ENCODE results near the gene MANSC4. TPM values are rescaled to one million over a fixed set of nuclear protein-coding genes. Genes with fewer than 3 reads are reported as not detected.

Gene MANSC4
- total and polyA plus RNA-seq, 9 of the 15 experiments (the other 6 are each of a cell fraction or from before 2014, with no cell fraction given): not detected

DNA sequence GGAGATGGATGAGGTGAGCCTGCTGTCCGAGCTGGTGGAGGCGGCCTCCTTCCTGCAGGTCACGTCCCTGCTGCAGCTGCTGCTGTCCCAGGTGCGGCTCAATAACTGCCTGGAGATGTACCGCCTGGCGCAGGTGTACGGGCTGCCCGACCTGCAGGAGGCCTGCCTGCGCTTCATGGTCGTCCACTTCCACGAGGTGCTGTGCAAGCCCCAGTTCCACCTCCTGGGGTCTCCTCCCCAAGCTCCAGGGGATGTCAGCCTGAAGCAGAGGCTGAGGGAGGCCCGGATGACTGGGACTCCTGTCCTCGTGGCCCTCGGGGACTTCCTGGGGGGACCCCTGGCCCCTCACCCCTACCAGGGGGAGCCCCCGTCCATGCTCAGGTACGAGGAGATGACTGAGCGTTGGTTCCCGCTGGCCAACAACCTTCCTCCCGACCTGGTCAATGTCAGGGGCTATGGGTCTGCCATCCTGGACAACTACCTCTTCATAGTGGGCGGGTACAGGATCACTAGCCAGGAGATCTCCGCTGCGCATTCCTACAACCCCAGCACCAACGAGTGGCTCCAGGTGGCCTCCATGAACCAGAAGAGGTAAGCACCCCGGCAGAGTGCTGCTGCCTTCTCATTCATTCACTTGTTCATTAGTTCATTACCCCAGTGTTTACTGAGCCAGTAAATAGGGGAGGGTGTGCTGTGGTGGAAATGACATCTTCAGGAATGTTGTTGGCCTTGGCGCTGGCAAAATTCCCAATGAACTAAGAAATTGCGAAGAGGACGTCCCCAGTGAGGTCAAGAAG is 774 bp upstream of the MANSC4 start (continued):
- TF ChIP-seq, protein P1, sequence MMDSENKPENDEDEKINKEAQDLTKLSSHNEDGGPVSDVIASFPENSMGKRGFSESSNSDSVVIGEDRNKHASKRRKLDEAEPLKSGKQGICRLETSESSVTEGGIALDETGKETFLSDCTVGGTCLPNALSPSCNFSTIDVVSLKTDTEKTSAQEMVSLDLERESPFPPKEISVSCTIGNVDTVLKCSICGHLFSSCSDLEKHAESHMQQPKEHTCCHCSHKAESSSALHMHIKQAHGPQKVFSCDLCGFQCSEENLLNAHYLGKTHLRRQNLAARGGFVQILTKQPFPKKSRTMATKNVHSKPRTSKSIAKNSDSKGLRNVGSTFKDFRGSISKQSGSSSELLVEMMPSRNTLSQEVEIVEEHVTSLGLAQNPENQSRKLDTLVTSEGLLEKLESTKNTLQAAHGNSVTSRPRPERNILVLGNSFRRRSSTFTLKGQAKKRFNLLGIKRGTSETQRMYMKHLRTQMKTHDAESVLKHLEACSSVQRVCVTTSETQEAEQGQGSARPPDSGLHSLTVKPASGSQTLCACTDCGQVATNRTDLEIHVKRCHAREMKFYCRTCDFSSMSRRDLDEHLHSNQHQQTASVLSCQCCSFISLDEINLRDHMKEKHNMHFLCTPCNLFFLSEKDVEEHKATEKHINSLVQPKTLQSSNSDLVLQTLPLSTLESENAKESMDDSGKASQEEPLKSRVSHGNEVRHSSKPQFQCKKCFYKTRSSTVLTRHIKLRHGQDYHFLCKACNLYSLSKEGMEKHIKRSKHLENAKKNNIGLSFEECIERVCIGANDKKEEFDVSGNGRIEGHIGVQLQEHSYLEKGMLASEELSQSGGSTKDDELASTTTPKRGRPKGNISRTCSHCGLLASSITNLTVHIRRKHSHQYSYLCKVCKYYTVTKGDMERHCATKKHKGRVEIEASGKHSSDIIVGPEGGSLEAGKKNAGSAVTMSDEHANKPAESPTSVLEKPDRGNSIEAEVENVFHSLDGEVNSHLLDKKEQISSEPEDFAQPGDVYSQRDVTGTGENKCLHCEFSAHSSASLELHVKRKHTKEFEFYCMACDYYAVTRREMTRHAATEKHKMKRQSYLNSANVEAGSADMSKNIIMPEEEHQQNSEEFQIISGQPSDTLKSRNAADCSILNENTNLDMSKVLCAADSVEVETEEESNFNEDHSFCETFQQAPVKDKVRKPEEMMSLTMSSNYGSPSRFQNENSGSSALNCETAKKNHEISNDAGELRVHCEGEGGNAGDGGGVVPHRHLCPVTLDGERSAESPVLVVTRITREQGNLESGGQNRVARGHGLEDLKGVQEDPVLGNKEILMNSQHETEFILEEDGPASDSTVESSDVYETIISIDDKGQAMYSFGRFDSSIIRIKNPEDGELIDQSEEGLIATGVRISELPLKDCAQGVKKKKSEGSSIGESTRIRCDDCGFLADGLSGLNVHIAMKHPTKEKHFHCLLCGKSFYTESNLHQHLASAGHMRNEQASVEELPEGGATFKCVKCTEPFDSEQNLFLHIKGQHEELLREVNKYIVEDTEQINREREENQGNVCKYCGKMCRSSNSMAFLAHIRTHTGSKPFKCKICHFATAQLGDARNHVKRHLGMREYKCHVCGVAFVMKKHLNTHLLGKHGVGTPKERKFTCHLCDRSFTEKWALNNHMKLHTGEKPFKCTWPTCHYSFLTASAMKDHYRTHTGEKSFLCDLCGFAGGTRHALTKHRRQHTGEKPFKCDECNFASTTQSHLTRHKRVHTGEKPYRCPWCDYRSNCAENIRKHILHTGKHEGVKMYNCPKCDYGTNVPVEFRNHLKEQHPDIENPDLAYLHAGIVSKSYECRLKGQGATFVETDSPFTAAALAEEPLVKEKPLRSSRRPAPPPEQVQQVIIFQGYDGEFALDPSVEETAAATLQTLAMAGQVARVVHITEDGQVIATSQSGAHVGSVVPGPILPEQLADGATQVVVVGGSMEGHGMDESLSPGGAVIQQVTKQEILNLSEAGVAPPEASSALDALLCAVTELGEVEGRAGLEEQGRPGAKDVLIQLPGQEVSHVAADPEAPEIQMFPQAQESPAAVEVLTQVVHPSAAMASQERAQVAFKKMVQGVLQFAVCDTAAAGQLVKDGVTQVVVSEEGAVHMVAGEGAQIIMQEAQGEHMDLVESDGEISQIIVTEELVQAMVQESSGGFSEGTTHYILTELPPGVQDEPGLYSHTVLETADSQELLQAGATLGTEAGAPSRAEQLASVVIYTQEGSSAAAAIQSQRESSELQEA (IDR thresholded peaks at IDR 0.05; ENCODE audit: low read depth): no peak
- TF ChIP-seq TEAD1 (CRISPR knock-in tag; IDR thresholded peaks at IDR 0.05): peak in 1 of 2 experiments; percentile 69; a peak in 1 of 4 replicates
- no peak for TF ChIP-seq COPS2 (conservative IDR thresholded peaks at IDR 0.05)
- TF ChIP-seq TARDBP (IDR thresholded peaks at IDR 0.05): no peak
- no peak for TF ChIP-seq POLR2H (tag; IDR thresholded peaks at IDR 0.05; ENCODE audit: low read depth)
- no peak for TF ChIP-seq MAFG (tag; conservative IDR thresholded peaks at IDR 0.05)
- no peak for TF ChIP-seq MEF2A (IDR thresholded peaks at IDR 0.05; ENCODE audit: control insufficient read depth, low read depth, low read length)
- no peak for TF ChIP-seq ZNF644 (tag; IDR thresholded peaks at IDR 0.05; ENCODE audit: low read depth)
- TF ChIP-seq TCF7 (IDR thresholded peaks at IDR 0.05; ENCODE audit: borderline replicate concordance): no peak
- TF ChIP-seq XRCC4 (IDR thresholded peaks at IDR 0.05; ENCODE audit: extremely low read depth, insufficient read depth, insufficient read length): no peak
- no peak for TF ChIP-seq ZNF778 (CRISPR knock-in tag; IDR thresholded peaks at IDR 0.05)
- TF ChIP-seq, protein P2, sequence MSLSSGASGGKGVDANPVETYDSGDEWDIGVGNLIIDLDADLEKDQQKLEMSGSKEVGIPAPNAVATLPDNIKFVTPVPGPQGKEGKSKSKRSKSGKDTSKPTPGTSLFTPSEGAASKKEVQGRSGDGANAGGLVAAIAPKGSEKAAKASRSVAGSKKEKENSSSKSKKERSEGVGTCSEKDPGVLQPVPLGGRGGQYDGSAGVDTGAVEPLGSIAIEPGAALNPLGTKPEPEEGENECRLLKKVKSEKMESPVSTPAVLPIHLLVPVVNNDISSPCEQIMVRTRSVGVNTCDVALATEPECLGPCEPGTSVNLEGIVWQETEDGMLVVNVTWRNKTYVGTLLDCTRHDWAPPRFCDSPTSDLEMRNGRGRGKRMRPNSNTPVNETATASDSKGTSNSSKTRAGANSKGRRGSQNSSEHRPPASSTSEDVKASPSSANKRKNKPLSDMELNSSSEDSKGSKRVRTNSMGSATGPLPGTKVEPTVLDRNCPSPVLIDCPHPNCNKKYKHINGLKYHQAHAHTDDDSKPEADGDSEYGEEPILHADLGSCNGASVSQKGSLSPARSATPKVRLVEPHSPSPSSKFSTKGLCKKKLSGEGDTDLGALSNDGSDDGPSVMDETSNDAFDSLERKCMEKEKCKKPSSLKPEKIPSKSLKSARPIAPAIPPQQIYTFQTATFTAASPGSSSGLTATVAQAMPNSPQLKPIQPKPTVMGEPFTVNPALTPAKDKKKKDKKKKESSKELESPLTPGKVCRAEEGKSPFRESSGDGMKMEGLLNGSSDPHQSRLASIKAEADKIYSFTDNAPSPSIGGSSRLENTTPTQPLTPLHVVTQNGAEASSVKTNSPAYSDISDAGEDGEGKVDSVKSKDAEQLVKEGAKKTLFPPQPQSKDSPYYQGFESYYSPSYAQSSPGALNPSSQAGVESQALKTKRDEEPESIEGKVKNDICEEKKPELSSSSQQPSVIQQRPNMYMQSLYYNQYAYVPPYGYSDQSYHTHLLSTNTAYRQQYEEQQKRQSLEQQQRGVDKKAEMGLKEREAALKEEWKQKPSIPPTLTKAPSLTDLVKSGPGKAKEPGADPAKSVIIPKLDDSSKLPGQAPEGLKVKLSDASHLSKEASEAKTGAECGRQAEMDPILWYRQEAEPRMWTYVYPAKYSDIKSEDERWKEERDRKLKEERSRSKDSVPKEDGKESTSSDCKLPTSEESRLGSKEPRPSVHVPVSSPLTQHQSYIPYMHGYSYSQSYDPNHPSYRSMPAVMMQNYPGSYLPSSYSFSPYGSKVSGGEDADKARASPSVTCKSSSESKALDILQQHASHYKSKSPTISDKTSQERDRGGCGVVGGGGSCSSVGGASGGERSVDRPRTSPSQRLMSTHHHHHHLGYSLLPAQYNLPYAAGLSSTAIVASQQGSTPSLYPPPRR (CRISPR knock-in tag; IDR thresholded peaks at IDR 0.05; ENCODE audit: borderline replicate concordance): no peak
- no peak for TF ChIP-seq DNMT1 (IDR thresholded peaks at IDR 0.05)
- TF ChIP-seq RUNX1 (IDR thresholded peaks at IDR 0.05; ENCODE audit: low read depth): no peak
- TF ChIP-seq, protein P3, sequence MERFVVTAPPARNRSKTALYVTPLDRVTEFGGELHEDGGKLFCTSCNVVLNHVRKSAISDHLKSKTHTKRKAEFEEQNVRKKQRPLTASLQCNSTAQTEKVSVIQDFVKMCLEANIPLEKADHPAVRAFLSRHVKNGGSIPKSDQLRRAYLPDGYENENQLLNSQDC (CRISPR knock-in tag; IDR thresholded peaks at IDR 0.05): no peak

All from K562 (cell line).